M059J (cell line): Measurements from ENCODE around the gene DIP2B. TPM values are rescaled to one million over a fixed set of nuclear protein-coding genes. Genes with fewer than 3 reads are reported as not detected.
"Not testable (repeated sequence)": the region's sequence is repeated elsewhere in the genome, so short reads cannot be mapped to it uniquely, and the experiment has no call there.

Experiments
- DNase-seq: peaks from one replicate; pipeline ENCODE4 v3.0.0-alpha.2; 2012; ENCODE audit warnings: low read depth
- total RNA-seq: library from RNA; depleted of rRNA; stranded (reverse); fragments of >200 nt; shearing (Covaris generic); gene quantifications from 2 replicates; pipeline ENCODE4 v1.2.3, GENCODE V29; 2014

DIP2B gene
- total RNA-seq, 1 experiment from 2014 or later, result 22.0 TPM

DNA sequence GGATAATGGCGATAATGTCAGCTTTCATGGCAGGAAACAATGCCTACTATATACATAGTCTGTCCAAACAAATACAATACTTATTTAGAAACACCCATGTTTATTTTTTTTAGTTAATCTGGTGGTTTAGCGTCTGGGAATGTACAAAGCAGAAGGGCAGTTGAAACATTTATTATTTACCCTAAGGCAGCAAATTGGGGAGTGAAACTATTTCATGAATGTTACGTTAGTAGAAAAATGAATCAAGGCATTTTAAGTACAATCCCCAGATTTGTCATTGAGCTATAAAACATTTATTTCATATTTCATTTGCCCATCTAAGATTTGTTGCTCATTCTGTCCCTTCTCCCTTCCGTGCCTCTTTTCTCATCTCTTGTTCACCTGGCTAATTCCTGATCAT, 172.0 kb downstream of the DIP2B start:
- DNase-seq, result peak; percentile 42

DNA sequence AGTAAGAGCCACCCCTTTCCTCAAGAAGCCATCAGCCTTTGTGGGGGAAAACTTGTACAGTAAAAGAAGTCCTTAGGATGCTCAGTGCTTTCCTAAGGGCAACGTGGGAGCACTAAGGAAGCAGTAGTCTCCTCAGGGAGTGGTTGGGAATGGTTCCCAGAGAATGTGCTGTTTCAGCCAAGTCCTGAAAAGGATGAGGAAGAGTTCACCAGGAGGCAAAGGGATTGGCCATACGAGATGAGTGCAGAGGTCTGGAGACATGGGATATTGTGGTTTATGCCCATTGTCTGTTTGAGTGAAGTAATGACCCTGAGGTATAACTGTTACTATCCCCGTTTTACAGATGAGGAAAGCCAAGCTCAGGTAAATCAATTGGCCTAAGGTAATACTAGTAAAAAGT, 173.1 kb downstream of the DIP2B start:
- DNase-seq, result peak; percentile 46

DNA sequence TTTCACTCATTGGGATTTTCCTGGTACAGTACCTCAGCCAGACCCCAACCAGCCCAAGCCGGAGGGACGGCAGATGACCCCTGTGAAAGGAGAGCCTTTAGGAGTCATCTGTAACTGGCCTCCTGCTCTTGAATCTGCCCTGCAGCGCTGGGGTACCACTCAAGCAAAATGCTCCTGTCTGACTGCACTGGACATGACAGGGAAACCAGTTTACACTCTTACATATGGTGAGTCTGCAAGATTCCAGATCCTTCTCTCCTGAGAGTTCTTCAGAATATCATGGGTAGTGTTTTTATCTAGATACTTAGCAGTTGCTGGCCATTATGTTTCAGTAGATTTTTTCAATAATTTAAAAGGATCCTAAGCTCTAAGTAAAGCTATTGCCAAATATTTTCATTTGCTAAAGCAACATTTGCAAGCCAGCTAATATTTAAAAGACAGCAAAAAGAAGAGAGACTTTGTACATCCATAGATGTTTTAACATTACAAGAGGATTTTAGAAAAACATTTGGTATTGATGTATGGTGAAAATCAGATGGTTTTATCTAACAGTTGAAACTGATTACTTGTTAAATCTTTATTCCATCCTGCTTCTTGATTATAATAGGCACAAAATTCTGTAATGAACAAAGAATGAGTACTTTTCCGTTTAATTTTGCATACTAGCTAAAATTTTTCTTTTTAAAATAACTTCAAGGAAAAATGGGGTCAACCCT, 174.0 kb downstream of the DIP2B start:
- no peak for DNase-seq

DNA sequence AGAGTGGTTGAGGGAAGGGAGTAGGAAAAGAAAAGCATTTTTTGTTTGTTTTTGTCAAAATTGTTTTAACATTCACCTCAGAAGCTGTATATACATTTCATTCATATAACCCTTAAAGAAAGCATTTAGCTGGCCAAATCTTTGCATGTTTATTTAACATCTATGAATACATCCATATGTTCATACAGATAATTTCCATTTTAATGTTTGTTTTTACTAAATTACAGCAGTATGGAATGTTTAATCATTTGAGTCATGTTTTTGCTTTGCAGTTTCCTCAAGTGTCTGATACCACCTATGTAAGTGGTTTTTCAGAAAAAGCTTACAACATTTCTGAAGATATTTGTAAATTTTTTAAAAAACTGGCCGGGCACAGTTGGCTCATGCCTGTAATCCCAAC, 174.8 kb downstream of the DIP2B start:
- DNase-seq, result no peak

DNA sequence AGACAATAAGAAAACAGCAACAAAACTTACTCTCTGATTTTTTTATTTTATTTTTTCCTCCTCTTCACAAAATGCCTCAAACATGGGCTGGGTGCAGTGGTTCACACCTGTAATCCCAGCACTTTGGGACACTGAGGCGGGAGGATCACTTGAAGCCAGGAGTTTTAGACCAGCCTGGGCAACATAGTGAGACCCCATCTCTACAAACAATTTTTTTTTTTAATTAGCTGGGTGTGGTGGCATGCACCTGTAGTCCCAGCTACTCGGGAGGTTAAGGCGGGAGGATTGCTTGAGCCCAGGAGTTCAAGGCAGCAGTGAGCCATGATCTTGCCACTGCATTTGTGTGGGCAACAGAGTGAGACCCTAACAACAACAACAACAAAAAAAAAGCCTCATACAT, 176.3 kb downstream of the DIP2B start:
- DNase-seq, result not testable (repeated sequence)

DNA sequence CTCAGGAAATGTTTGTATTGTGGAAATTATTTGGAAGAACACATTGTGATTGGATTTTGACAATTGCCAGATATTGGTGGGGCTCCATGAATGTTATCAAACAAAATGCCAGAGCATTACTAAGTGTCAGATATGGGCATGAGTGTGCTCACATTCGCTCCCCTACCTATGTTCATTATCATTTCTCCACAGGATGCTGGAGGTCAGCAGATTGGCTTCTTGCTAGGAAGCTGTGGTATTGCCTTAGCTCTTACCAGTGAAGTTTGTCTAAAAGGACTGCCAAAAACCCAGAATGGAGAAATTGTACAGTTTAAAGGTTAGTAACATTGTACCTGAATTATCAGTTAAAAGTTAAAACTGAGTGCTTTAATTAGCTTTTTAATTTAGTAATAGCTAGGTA, 180.9 kb downstream of the DIP2B start:
- DNase-seq, result no peak

DNA sequence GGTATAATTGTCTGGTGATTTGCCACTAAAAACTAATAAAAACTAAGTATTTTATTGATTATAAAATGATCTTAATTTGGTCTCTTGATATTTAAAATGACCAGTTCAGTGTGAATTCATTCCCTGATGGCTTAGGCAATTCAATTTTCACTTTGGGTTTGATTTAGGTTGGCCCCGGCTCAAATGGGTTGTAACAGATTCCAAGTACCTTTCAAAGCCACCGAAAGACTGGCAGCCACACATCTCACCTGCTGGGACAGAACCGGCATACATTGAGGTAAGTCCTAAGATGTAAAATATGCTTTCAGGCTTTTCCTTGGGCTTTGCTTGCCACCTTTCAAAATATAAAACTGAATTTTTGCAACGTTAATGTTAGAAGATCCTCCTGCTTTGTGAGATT, 181.6 kb downstream of the DIP2B start:
- DNase-seq, result no peak

DNA sequence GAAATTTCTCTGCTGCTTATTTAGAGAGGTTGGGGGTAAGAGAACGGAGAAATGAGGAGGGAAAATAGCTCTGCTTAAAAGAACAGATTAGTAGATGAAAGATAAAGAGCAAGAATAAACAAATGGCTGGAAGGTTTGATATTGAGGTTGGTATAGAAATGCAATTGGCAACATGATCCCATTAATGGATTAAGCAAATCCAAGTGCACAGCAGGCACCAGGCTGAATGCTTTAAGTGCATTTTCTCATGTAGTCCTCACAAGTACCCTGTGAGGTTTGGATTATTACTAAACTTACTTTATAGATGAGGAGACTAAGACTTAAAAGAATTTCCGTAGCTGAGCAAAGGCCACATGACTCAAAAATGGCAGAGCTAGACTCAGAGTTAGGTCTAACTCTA, 182.2 kb downstream of the DIP2B start:
- DNase-seq, result no peak

DNA sequence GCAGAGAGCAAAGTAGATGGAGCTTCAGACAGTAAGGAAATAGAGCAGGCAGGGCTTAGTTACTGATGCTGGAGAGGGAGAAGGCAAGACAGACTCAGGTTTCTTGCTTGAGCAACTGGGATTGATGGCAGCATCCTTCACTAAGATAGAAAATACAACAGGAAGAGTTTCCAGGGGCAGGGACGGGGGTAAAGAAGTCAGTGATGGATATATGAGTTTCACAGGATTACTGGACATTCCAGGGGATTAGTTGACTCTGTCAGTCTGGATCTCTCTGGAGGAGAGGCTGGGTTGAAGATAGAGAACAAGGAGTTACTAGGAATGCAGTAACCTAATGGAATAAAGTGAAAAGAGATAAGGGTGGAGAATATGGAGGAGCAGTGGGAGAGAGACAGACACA, 184.7 kb downstream of the DIP2B start:
- DNase-seq, result no peak

DNA sequence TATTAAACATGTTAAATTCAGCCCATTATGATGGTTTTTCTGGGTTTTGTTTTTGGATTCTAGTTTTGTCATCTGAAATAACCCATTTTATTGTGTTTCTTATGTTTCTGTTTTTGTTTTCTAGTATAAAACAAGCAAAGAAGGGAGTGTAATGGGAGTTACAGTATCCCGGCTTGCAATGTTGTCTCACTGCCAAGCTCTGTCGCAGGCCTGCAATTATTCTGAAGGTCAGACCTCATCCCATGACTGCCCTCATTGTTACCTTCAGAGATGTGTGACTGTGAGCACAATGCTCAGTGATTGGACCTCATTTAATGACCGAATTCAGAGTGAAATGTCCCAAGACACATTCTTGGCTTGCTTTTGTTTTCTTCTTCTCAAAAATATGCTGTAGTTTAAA, 186.1 kb downstream of the DIP2B start:
- no peak for DNase-seq

DNA sequence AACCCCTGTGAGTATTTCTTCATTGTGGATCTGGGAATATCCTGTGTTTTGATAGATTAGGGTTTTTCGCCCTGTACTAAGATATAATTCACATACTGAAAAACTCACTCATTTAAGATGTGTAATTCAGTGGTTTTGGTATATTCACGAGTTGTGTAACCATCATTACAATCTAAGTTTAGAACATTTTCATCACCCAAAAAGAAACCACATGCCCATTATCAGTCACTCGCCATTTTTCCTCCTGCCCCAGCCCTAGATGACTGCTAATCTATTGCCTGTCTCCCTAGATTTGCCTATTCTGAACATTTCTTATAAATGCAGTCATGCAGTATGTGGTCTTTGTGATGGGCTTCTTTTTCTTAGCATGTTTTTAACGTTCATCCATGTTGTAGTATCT, 191.2 kb downstream of the DIP2B start:
- no peak for DNase-seq

DNA sequence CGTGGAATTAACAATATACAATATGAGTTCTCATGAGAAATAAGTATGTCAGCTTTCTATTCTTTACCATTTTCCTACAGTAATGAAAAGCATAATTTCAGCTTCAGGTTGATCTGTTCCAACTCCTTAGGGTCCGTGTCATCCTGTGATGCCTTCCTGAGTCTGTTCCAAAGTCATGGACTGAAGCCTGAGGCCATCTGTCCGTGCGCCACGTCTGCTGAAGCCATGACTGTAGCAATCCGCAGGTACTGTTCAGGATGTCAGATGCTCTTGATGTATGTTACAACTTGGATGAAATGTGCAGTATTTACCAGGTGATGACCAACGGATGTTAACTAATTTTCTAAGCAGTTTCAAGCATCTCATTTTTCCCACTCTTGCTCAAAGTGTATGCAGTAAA, 192.1 kb downstream of the DIP2B start:
- no peak for DNase-seq

DNA sequence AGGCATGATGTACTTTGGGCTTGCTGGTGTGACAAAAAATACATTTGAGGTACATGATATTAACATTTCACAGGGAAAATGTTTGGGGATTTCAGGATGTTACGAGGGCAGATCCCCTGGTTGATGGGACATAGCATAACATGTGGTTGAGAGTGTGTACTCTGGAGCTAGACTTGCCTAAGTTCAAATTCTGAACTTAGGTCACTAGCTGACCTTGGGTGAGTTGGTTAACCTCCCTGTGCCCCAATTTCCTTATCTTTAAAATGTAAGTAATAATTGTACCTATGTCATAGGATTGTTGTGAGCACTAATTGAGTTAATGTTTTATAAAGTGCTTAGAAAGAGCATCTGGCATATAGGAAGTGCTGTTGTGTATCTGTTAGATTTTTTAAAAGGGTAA, 194.4 kb downstream of the DIP2B start:
- DNase-seq, result no peak

DNA sequence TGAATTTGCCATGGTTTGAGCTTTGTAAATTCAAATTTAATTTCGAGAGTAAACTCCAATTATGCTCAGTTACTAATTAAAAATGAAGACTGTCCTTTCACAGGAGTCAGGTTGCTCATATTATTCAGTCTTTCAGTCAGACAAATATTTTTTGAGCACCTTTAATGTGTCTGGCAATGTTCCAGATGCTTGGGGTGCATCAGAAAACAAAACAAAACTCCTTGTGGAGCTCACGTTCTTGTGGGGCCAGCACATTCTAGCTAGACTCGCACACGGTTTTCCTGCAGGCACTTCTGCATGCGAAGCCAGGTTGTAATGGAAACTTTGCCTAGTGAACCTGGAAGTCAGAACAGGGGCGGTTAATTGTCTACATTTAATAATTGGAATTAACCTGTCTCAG, 195.2 kb downstream of the DIP2B start:
- DNase-seq, result no peak

DNA sequence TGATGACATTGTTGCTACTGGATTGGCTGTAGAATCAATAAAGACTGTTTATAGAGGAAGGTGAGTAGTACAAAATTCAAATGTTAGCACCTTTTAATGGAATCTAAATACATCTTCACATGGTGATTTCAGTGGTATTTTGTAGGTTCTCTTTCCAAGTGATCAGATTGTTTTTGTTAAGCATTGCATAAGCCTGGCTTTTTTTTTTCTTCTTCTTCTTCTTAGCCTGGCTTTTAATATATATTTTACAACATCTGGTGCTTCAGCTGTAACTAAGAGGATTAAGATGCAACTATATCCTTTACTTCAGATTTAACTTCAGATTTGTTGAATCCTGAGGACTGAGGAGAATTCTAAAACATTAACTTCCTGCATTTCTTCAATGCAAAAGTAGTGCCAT, 201.8 kb downstream of the DIP2B start:
- DNase-seq, result no peak

DNA sequence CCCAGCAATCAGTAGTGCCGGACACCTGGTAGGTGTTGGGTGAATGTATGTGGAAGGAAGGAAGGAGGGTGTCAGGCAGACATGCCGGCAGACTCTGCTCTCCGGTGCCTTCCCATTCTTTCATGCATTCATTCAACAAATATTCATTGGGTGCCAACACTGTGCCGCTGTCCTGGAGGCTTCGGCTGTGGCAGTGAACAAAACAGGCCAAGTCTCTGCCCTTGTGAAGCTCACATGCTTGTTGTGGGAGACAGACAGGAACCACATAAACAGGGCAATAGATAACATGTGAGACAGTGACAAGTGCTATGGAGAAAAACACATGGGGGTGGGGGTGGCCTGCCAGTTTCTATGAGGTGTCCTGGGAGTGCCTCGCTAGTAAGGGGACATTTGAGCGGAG, 202.6 kb downstream of the DIP2B start:
- DNase-seq, result no peak

DNA sequence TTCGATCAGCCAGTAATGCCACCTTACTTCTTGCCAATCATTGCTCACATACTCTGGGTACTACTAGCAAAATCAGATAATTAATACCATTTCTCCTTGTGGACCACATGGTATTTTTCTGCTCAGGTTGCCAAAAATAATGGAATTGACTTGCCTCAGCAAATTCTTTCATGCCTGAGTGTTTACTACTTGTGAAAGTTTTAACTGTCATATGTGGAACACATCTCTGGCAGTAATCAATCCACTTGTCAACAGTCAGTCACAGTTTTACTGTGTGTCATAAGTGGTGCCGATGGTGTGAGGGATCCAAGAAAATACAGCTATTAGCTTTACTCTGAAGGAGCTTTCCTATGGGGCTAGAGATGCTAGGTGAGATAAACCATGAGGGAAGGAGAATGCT, 203.8 kb downstream of the DIP2B start:
- DNase-seq, result peak; percentile 2

DNA sequence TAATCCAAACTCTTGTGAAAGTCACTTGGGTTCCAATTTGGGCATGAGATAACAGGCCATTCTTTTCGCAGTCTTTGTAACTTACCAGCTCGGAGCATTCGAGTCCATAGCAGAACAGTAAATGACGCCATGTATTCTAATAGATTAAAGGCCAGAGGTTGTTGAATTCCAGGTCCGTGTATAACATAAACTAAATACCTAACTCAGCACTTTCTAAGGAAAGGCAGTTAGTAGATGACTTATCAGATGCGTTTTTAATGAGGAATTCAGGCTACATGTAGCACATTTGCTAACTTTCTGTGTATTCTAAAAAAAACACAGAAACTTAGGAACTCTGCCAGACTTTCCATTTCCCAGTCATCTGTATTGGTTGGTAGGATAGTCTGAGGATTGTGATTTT, 206.3 kb downstream of the DIP2B start:
- no peak for DNase-seq

DNA sequence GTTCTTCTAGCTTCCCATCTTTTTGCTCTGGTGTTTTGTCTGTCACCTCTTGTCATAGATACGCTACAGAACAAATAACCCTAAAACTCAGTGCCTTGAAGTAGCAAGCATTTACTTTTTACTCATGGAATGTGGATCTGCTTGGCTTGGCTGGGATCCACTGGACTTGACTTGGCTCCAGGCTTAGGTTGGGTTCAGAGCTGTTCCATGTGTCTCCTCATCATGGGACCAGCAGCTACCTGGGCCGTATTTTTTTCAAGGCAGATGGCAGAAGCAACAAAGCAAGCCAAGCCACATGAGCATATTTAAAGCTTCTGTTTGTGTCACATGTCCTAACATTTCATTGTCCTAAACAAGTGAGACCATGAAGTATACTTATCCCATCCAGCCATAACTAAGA, 210.4 kb downstream of the DIP2B start:
- DNase-seq, result no peak

DNA sequence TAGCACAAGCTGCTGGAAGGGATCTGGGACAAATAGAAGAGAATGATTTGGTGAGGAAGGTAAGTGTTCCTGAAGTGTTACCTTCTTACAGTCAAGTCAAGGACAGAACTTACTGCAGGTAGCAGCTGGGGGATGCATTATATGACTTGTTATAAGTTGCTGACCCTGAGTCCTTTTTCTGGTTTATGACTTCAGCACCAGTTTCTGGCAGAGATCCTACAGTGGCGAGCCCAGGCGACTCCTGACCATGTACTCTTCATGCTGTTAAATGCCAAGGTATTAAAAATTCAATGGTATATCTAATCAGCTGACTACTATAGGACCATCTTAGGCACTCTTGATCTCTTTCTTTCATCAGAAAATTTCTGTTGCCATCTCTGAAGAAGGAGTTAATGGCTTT, 214.0 kb downstream of the DIP2B start:
- DNase-seq, result no peak

DNA sequence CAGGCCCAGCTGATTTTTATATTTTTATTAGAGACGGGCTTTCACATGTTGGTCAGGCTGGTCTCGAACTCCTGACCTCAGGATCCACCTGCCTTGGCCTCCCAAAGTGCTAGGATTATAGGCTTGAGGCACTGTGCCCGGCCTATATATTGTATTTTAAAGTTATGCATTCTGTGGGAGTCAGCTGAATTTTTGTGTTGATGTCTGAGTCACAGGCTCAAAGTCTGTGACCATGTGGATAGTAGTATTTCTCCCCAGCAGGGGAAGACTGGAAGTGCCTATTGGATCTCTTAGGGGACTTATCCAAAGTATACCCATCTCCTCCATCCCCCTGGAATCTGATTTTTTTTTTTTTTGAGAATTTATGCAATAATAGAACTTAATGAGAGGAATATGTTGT, 215.3 kb downstream of the DIP2B start:
- DNase-seq, result no peak

DNA sequence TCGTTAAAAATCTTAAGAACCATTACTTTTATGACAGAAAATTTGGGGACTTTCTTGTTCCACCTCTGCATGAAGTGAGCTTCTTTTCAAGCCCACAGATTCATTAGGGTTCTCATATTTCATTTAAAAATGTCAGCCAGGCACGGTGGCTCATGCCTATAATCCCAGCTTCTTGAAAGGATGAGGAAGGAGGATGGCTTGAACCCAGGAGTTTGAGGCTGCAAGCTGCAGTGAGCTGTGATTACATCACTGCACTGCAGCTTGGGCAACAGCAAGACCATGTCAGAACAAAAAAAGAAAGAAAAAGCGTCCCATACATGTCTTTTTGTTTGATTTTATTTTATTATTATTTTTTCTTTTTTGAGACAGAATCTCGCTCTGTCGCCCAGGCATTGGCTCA, 215.7 kb downstream of the DIP2B start:
- DNase-seq, result no peak

DNA sequence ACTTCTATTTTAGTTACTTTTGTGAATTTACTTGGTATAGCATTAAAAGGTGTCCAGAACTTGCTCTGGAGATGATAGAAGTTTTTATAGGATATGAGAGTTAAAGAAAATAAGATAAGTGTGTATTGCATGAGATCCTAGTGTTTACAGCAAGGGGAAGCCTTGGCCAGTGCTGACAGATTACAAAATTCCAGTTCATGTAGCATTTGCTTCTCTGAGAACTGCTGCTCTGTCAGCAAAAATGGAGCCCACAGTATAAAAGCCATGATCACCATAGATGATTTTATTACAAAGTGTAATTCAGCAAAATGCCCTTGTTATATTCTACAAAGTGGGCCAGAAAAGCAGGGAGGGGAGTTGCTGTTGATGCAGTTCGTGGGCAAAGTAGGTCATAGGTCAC, 219.1 kb downstream of the DIP2B start:
- DNase-seq, result no peak
